ENCODE data around the gene ASAP3. TPM values are rescaled to one million over a fixed set of nuclear protein-coding genes. Genes with fewer than 3 reads are reported as not detected.
"Not testable (repeated sequence)": the region's sequence is repeated elsewhere in the genome, so short reads cannot be mapped to it uniquely, and the experiment has no call there.

The ASAP3 gene
- total RNA-seq, 4 donors from 2014 or later: 68.7 to 130 (median 88.5) TPM

DNA sequence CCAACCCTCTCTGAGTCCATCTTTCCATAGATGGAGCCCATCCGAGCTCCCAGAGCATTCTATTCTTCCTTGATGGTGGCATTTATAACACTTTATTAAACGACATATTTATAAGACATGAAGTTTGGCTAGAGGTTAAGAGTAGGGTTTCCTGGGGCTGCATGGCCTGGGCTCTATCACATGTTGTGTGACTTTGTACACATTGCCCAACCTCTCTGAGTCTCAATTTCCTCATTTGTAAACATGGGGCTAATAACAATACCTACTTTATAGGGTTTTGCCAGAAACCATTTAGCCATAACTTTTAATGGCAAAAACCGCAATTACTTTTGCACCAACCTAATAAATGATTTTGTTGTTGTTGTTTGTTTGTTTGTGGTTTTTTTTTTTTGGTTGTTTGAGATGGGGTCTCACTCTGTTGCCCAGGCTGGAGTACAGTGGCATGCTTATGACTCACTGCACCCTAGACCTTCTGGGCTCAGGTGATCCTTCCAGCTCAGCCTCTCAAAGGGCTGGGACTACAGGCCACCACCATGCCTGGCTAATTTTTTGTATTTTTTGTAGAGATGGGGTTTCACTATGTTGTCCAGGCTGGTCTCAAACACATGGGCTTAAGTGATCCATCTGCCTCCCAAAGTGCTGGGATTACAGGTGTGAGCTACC is 13.9 kb upstream of the ASAP3 start:
- H3K4me3 ChIP-seq: no peak overlapping the region
- H3K36me3 ChIP-seq: no peaks in the 10 kb centered on the region
- 86% methylated on average over 3 of the region's 3 CpGs for WGBS
- H3K27me3 ChIP-seq: no peaks in the 10 kb centered on the region
- H3K4me1 ChIP-seq: no peaks in the 10 kb centered on the region
- no peak for DNase-seq (ENCODE audit: low spot score in 2 of 2)
- H3K9me3 ChIP-seq: no peaks in the 10 kb centered on the region
- TF ChIP-seq, protein P1, sequence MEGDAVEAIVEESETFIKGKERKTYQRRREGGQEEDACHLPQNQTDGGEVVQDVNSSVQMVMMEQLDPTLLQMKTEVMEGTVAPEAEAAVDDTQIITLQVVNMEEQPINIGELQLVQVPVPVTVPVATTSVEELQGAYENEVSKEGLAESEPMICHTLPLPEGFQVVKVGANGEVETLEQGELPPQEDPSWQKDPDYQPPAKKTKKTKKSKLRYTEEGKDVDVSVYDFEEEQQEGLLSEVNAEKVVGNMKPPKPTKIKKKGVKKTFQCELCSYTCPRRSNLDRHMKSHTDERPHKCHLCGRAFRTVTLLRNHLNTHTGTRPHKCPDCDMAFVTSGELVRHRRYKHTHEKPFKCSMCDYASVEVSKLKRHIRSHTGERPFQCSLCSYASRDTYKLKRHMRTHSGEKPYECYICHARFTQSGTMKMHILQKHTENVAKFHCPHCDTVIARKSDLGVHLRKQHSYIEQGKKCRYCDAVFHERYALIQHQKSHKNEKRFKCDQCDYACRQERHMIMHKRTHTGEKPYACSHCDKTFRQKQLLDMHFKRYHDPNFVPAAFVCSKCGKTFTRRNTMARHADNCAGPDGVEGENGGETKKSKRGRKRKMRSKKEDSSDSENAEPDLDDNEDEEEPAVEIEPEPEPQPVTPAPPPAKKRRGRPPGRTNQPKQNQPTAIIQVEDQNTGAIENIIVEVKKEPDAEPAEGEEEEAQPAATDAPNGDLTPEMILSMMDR (IDR thresholded peaks at IDR 0.05): no peak
- TF ChIP-seq POLR2AphosphoS5 (IDR thresholded peaks at IDR 0.05): no peak
- no peak overlapping the region for H3K27ac ChIP-seq

DNA sequence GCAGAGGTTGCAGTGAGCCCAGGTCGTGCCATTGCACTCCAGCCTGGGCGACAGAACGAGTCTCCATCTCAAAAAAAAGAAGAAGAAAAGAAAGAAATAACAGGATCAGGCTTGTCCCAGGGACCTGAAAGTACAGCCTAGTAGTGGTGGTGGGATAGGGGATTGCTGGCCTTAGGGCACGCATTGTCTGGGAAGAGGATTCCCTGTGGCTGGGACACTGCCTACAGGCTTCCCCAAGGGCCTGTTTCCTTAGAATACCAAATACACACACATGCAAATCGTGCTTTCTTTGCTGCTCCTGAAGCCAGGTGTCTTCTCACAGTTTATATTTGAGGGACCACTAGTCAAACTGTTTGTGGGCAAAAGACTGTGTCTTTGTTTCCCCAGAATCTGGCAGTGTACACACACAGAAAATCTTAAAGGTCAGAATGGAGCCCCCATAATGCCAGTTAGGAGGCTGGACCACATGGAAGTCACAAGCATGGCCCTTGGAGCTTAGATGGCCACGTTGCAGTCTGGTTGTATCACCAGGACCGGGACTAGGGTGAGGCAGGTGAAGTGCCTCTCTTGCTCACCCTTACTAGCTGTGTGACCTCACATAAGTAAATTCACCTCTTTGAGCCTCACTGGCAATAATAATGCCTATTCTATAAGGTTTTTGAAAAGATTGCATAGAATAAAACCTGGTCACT is 12.7 kb upstream of the ASAP3 start:
- H3K4me3 ChIP-seq: no peak overlapping the region
- no peaks in the 10 kb centered on the region for H3K36me3 ChIP-seq
- H3K4me1 ChIP-seq: no peaks in the 10 kb centered on the region
- TF ChIP-seq POLR2A (IDR thresholded peaks at IDR 0.05): no peak
- no peak for TF ChIP-seq EP300 (IDR thresholded peaks at IDR 0.05)
- TF ChIP-seq, protein P1 (IDR thresholded peaks at IDR 0.05): no peak
- TF ChIP-seq POLR2AphosphoS5 (IDR thresholded peaks at IDR 0.05): no peak
- no peak for DNase-seq (ENCODE audit: low spot score in 2 of 2)
- no peak overlapping the region for H3K27ac ChIP-seq
- no peaks in the 10 kb centered on the region for H3K9me3 ChIP-seq
- H3K27me3 ChIP-seq: no peaks in the 10 kb centered on the region
- WGBS: 72% methylated on average over 7 of the region's 7 CpGs

DNA sequence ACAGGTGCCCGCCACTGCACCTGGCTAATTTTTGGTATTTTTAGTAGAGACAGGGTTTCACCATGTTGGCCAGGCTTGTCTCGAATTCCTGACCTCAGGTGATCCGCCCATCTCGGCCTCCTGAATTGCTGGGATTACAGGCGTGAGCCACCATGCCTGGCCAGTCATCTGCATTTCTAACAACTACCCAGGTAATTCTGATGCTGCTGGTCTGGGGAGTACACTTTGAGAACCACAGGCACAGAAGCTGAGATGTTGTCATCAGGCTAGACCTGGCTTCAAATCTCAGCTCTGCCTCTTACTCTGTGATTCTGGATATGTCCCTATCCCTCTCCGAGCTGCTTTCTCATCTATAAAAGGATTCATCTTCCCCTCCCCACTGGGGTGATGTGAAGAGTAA is 10.9 kb upstream of the ASAP3 start:
- not testable (repeated sequence) for H3K27ac ChIP-seq; H3K9me3 ChIP-seq; H3K4me1 ChIP-seq; H3K36me3 ChIP-seq; H3K27me3 ChIP-seq; H3K4me3 ChIP-seq; DNase-seq (ENCODE audit: low spot score in 2 of 2)
- WGBS: 85% methylated on average over 6 of the region's 6 CpGs

DNA sequence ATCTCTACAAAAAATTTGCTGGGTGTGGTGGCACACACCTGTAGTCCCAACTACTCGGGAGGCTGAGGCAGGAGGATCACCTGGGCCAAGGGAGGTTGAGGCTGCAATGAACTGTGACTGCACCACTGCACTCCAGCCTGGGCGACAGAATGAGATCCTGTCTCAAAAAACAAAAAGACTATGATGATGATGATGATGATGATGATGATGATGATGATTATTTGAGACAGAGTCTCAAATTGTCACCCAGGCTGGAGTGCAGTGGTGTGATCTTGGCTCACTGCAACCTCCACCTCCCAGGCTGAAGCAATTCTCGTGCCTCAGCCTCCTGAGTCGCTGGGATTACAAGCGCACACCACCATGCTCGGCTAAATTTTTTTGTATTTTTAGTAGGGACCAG is 8.8 kb upstream of the ASAP3 start:
- not testable (repeated sequence) for H3K36me3 ChIP-seq; H3K27ac ChIP-seq; H3K9me3 ChIP-seq; H3K4me1 ChIP-seq; H3K4me3 ChIP-seq; H3K27me3 ChIP-seq; DNase-seq (ENCODE audit: low spot score in 2 of 2)
- 90% methylated on average over 6 of the region's 6 CpGs for WGBS

DNA sequence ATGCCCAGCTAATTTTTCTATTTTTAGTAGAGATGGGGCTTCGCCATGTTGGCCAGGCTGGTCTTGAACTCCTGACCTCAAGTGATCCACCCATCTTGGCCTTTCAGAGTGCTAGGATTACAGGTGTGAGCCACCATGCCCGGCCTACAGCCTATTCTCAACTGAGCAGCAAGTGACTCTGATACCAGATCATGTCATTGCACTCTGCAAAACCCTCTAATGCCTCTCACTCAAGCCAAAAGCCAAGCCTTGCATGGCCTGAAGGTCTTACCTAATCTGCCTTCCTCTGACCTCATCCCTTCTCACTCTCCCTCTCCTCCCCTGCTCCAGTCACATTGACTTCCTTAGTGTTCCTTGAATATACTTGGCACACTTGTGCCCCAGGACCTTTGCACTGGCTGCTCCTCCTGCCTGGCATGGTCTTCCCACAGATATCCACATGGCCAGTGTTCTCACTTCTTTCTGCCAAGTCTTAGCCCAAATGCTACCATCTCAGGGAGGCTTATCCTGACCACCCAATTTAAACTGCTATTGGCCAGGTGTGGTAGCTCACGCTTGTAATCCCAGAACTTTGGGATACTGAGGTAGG is 8.2 kb upstream of the ASAP3 start:
- no peak for DNase-seq (ENCODE audit: low spot score in 2 of 2)
- no peaks in the 10 kb centered on the region for H3K4me1 ChIP-seq
- 66% methylated on average over 3 of the region's 3 CpGs for WGBS
- no peaks in the 10 kb centered on the region for H3K36me3 ChIP-seq
- no peak overlapping the region for H3K27ac ChIP-seq
- H3K27me3 ChIP-seq: no peaks in the 10 kb centered on the region
- no peak overlapping the region for H3K4me3 ChIP-seq
- TF ChIP-seq EP300 (IDR thresholded peaks at IDR 0.05) (no peak), POLR2AphosphoS5 (IDR thresholded peaks at IDR 0.05) (no peak), POLR2A (IDR thresholded peaks at IDR 0.05) (no peak)
- TF ChIP-seq, protein P1 (IDR thresholded peaks at IDR 0.05): no peak
- H3K9me3 ChIP-seq: no peaks in the 10 kb centered on the region

DNA sequence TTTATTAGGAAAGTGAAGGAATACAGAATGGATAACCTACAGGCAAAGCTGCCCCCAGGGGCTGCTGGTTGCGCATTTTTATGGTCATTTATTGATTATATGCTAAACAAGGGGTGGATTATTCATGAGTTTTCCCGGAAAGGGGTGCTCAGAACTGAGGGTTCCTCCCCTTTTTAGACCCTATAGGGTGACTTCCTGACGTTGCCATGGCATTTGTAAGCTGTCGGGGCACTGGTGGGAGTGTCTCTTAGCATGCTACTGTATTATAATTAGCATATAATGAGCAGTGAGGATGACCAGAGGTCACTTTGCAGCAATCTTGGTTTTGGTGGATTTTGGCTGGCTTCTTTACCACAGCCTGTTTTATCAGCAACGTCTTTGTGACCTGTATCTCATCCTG is 5.9 kb upstream of the ASAP3 start:
- H3K27me3 ChIP-seq: no peaks in the 10 kb centered on the region
- no peak for DNase-seq (ENCODE audit: low spot score in 2 of 2)
- no peak overlapping the region for H3K4me3 ChIP-seq
- H3K4me1 ChIP-seq: peaks cover 4% of the 10 kb centered on the region
- no peak overlapping the region for H3K27ac ChIP-seq
- TF ChIP-seq POLR2AphosphoS5 (IDR thresholded peaks at IDR 0.05): no peak
- TF ChIP-seq EP300 (IDR thresholded peaks at IDR 0.05): no peak
- no peak for TF ChIP-seq POLR2A (IDR thresholded peaks at IDR 0.05)
- TF ChIP-seq, protein P1 (IDR thresholded peaks at IDR 0.05): no peak
- WGBS: 55% methylated on average over 5 of the region's 5 CpGs
- no peaks in the 10 kb centered on the region for H3K9me3 ChIP-seq
- H3K36me3 ChIP-seq: no peaks in the 10 kb centered on the region
